Fibroblast of skin of left biceps (primary cell): ENCODE measurements around the gene TNNC2.
"Not testable (repeated sequence)": the region's sequence is repeated elsewhere in the genome, so short reads cannot be mapped to it uniquely, and the experiment has no call there.

Experiments
- DNase-seq, 2 experiments: peaks; one replicate each; pipeline ENCODE4 v3.0.0-alpha.2; 2013; ENCODE audit warnings: low read depth in 2 of 2

The TNNC2 gene

GRCh38 chr20:45848969-45849582 is 22.0 kb upstream of the TNNC2 start:
- DNase-seq, result no peak

GRCh38 chr20:45848421-45848820 is 21.3 kb upstream of the TNNC2 start:
- DNase-seq, result no peak

- DNase-seq, result no peak
Measured at GRCh38 chr20:45845452-45845851, 18.3 kb upstream of the TNNC2 start.

- DNase-seq, result no peak
Measured at GRCh38 chr20:45843506-45843905, 16.4 kb upstream of the TNNC2 start.

- no peak for DNase-seq
Measured at GRCh38 chr20:45842169-45842812, 15.2 kb upstream of the TNNC2 start.

GRCh38 chr20:45841407-45842129 is 14.5 kb upstream of the TNNC2 start:
- DNase-seq, result no peak

GRCh38 chr20:45840700-45841198 is 13.6 kb upstream of the TNNC2 start:
- no peak for DNase-seq

- no peak for DNase-seq
Measured at GRCh38 chr20:45836841-45837240, 9.7 kb upstream of the TNNC2 start.

GRCh38 chr20:45835825-45836224 is 8.7 kb upstream of the TNNC2 start:
- no peak for DNase-seq

- DNase-seq, result no peak
Measured at GRCh38 chr20:45835329-45835765, 8.2 kb upstream of the TNNC2 start.

GRCh38 chr20:45834797-45835161 is 7.7 kb upstream of the TNNC2 start:
- DNase-seq, result no peak

- DNase-seq, result peak in 1 of 2 experiments; percentile 37
Measured at GRCh38 chr20:45833883-45834796, 7.0 kb upstream of the TNNC2 start.

- peak; percentile 73 to 80 for DNase-seq
Measured at GRCh38 chr20:45833030-45833882, 6.1 kb upstream of the TNNC2 start, which contains the start of gene SNX21. TSS of gene SNX21 (plus strand) at chr20:45833799. CDS start at chr20:45833920, 121 bp downstream.

- DNase-seq, result no peak
Measured at GRCh38 chr20:45832619-45833018, 5.5 kb upstream of the TNNC2 start.

GRCh38 chr20:45829673-45830106 is 2.6 kb upstream of the TNNC2 start:
- not testable (repeated sequence) for DNase-seq

GRCh38 chr20:45828589-45828988 is 1.5 kb upstream of the TNNC2 start:
- no peak for DNase-seq

GRCh38 chr20:45827712-45828111 is 600 bp upstream of the TNNC2 start:
- DNase-seq, result no peak

GRCh38 chr20:45826381-45827019 is 612 bp downstream of the TNNC2 start:
- no peak for DNase-seq

GRCh38 chr20:45823949-45824835 is 2.9 kb downstream of the TNNC2 start:
- DNase-seq, result no peak
